SH-SY5Y (cell line): ENCODE results near the gene CREBL2.

Source experiments
- GATA2 ChIP-seq: IDR thresholded peaks from 2 replicates; pipeline ENCODE4 v1.6.1; 2011; ENCODE audit warnings: mild to moderate bottlenecking, low read depth, low read length
- GATA3 ChIP-seq: IDR thresholded peaks from 2 replicates; pipeline ENCODE4 v1.6.1; 2011; ENCODE audit warnings: low read depth, mild to moderate bottlenecking, low read length, moderate library complexity

GRCh38 chr12:12682284-12682683, 70.6 kb downstream of the CREBL2 start:
- TF ChIP-seq GATA3, result no peak
- TF ChIP-seq GATA2, result no peak
